NCI-H2029 treated with DMSO at 0.1 percent for 48 hours (cell line): ENCODE measurements around the gene NDFIP2.

Experiments used
- DNase-seq: peaks from one replicate; lab custom pipeline; 2025; lab: John Stamatoyannopoulos, UW

Gene NDFIP2

GRCh38 chr13:79458436-79458835, 22.5 kb upstream of the NDFIP2 start:
- DNase-seq = no peak

- DNase-seq = no peak
Measured at GRCh38 chr13:79459906-79460305, 21.0 kb upstream of the NDFIP2 start.

- no peak for DNase-seq
Measured at GRCh38 chr13:79462895-79463294, 18.1 kb upstream of the NDFIP2 start.

- no peak for DNase-seq
Measured at GRCh38 chr13:79463604-79464003, 17.4 kb upstream of the NDFIP2 start.

- DNase-seq = no peak
Measured at GRCh38 chr13:79466872-79467271, 14.1 kb upstream of the NDFIP2 start.

- no peak for DNase-seq
Measured at GRCh38 chr13:79468402-79468801, 12.6 kb upstream of the NDFIP2 start.

GRCh38 chr13:79468819-79469218, 12.1 kb upstream of the NDFIP2 start:
- DNase-seq = no peak

- DNase-seq = no peak
Measured at GRCh38 chr13:79469608-79470007, 11.3 kb upstream of the NDFIP2 start.

- no peak for DNase-seq
Measured at GRCh38 chr13:79470666-79471065, 10.3 kb upstream of the NDFIP2 start.

- no peak for DNase-seq
Measured at GRCh38 chr13:79475569-79475968, 5.4 kb upstream of the NDFIP2 start.

GRCh38 chr13:79477968-79478367, 3.0 kb upstream of the NDFIP2 start:
- DNase-seq = no peak

- no peak for DNase-seq
Measured at GRCh38 chr13:79479882-79480281, 1.1 kb upstream of the NDFIP2 start.

- no peak for DNase-seq
Measured at GRCh38 chr13:79481685-79482052, 714 bp downstream of the NDFIP2 start.

- DNase-seq = no peak
Measured at GRCh38 chr13:79482281-79482970, 1.5 kb downstream of the NDFIP2 start.

GRCh38 chr13:79483086-79483706, 2.2 kb downstream of the NDFIP2 start:
- DNase-seq = no peak

- no peak for DNase-seq
Measured at GRCh38 chr13:79485014-79485811, 4.3 kb downstream of the NDFIP2 start.

GRCh38 chr13:79486433-79487188, 5.7 kb downstream of the NDFIP2 start:
- DNase-seq = no peak

GRCh38 chr13:79490326-79490725, 9.4 kb downstream of the NDFIP2 start:
- no peak for DNase-seq

GRCh38 chr13:79490824-79491223, 9.9 kb downstream of the NDFIP2 start:
- DNase-seq = no peak

- no peak for DNase-seq
Measured at GRCh38 chr13:79491715-79492114, 10.8 kb downstream of the NDFIP2 start.

- no peak for DNase-seq
Measured at GRCh38 chr13:79492313-79492798, 11.4 kb downstream of the NDFIP2 start.

- no peak for DNase-seq
Measured at GRCh38 chr13:79492918-79493594, 12.1 kb downstream of the NDFIP2 start.
